AG09309 (cell line): Measurements from ENCODE around the gene NCF4.

Experiments
- DNase-seq: peaks from one replicate; pipeline ENCODE4 v3.0.0-alpha.2; 2010; ENCODE audit warnings: low read depth
- H3K4me3 ChIP-seq: 2 replicates; pipeline ENCODE4 v1.5.1; 2011; ENCODE audit warnings: mild to moderate bottlenecking, low read depth, low read length, moderate library complexity; ENCODE audit not compliant: control insufficient read depth
- CTCF ChIP-seq: IDR thresholded peaks from 2 replicates; pipeline ENCODE4 v1.5.1; 2011; ENCODE audit warnings: mild to moderate bottlenecking, low read depth, low read length, inconsistent platforms; ENCODE audit not compliant: insufficient read depth, control insufficient read depth; ENCODE audit errors: missing control alignments

Gene NCF4

GRCh38 chr22:36899498-36899897, 38.7 kb downstream of the NCF4 start:
- no peak for TF ChIP-seq CTCF
- no peak overlapping the region for H3K4me3 ChIP-seq
- DNase-seq: no peak

- H3K4me3 ChIP-seq: no peak overlapping the region
- DNase-seq: no peak
- no peak for TF ChIP-seq CTCF
Observed at GRCh38 chr22:36900225-36900624, 39.4 kb downstream of the NCF4 start.

- DNase-seq: no peak
- no peak for TF ChIP-seq CTCF
- no peak overlapping the region for H3K4me3 ChIP-seq
Observed at GRCh38 chr22:36900880-36901279, 40.1 kb downstream of the NCF4 start.

- H3K4me3 ChIP-seq: no peak overlapping the region
- no peak for DNase-seq
- TF ChIP-seq CTCF: no peak
Observed at GRCh38 chr22:36901411-36902142, 40.8 kb downstream of the NCF4 start.

- no peak for TF ChIP-seq CTCF
- H3K4me3 ChIP-seq: no peak overlapping the region
- no peak for DNase-seq
Observed at GRCh38 chr22:36902143-36902926, 41.5 kb downstream of the NCF4 start.

GRCh38 chr22:36904260-36904880, 43.6 kb downstream of the NCF4 start:
- no peak for DNase-seq
- no peak overlapping the region for H3K4me3 ChIP-seq
- no peak for TF ChIP-seq CTCF
